ENCODE measurements around the gene PRCP.
"Not testable (repeated sequence)": the region's sequence is repeated elsewhere in the genome, so short reads cannot be mapped to it uniquely, and the experiment has no call there.

Gene PRCP

GRCh38 chr11:82858556-82859091 lies 41.6 kb downstream of the PRCP start:
- no peak overlapping the region for H3K4me3 ChIP-seq (ENCODE audit: low read depth, low read length)
- peak; percentile 67 for DNase-seq (ENCODE audit: low read depth)
- no peak for TF ChIP-seq CTCF (conservative IDR thresholded peaks at IDR 0.05; ENCODE audit: low read depth, low read length)

- no peak for TF ChIP-seq CTCF (conservative IDR thresholded peaks at IDR 0.05; ENCODE audit: low read depth, low read length)
- DNase-seq (ENCODE audit: low read depth), result no peak
- H3K4me3 ChIP-seq (ENCODE audit: low read depth, low read length), result no peak overlapping the region
These were observed 42.1 kb downstream of the PRCP start for GRCh38 chr11:82858133-82858532.

GRCh38 chr11:82857145-82857544 lies 43.1 kb downstream of the PRCP start:
- H3K4me3 ChIP-seq (ENCODE audit: low read depth, low read length), result no peak overlapping the region
- no peak for TF ChIP-seq CTCF (conservative IDR thresholded peaks at IDR 0.05; ENCODE audit: low read depth, low read length)
- no peak for DNase-seq (ENCODE audit: low read depth)

- no peak for TF ChIP-seq CTCF (conservative IDR thresholded peaks at IDR 0.05; ENCODE audit: low read depth, low read length)
- DNase-seq (ENCODE audit: low read depth), result no peak
- no peak overlapping the region for H3K4me3 ChIP-seq (ENCODE audit: low read depth, low read length)
These were observed 44.6 kb downstream of the PRCP start for GRCh38 chr11:82855616-82856015.

GRCh38 chr11:82854916-82855315 lies 45.3 kb downstream of the PRCP start:
- not testable (repeated sequence) for H3K4me3 ChIP-seq (ENCODE audit: low read depth, low read length); DNase-seq (ENCODE audit: low read depth)

- DNase-seq (ENCODE audit: low read depth), result no peak
- no peak for TF ChIP-seq CTCF (conservative IDR thresholded peaks at IDR 0.05; ENCODE audit: low read depth, low read length)
- no peak overlapping the region for H3K4me3 ChIP-seq (ENCODE audit: low read depth, low read length)
These were observed 46.0 kb downstream of the PRCP start for GRCh38 chr11:82854242-82854641.

- H3K4me3 ChIP-seq (ENCODE audit: low read depth, low read length), result no peak overlapping the region
- DNase-seq (ENCODE audit: low read depth), result no peak
- TF ChIP-seq CTCF (conservative IDR thresholded peaks at IDR 0.05; ENCODE audit: low read depth, low read length), result no peak
These were observed 51.4 kb downstream of the PRCP start for GRCh38 chr11:82848829-82849228.

Data from choroid plexus epithelial cell (primary cell).